B cell (primary cell): ENCODE measurements around the gene CDIP1. TPM values are rescaled to one million over a fixed set of nuclear protein-coding genes. Genes with fewer than 3 reads are reported as not detected.

ENCODE experiments used
- ATAC-seq: fragments of 200-7000 bp; cut with Tn5 transposase; one replicate; pipeline ENCODE4 v1.10.0; 2021; ENCODE audit warnings: low read depth, mild to moderate bottlenecking, moderate number of reproducible peaks, moderate library complexity
- CTCF ChIA-PET: fragments of 350-600 bp; sonication (Branson Sonifier 250); formaldehyde crosslinking; loops from one replicate; lab custom pipeline; 2021; ENCODE audit warnings: antibody characterized with exemption, inconsistent platforms; lab: Charles Lee
- POLR2A ChIA-PET: fragments of 350-600 bp; sonication (Branson Sonifier 250); formaldehyde crosslinking; loops from one replicate; lab custom pipeline; 2021; ENCODE audit warnings: antibody characterized with exemption; lab: Charles Lee
- DNase-seq: peaks from one replicate; pipeline ENCODE4 v3.0.0; 2013
- H2AFZ ChIP-seq: 2 replicates; pipeline ENCODE4 v1.6.1; 2012; ENCODE audit warnings: mild to moderate bottlenecking, low read depth, low read length; ENCODE audit not compliant: insufficient read depth, poor library complexity, severe bottlenecking
- H3K27ac ChIP-seq, 2 donors: 1 replicate in 1 of 2; 2 replicates in 1 of 2; pipeline ENCODE4 v1.5.1; 2012 to 2013; ENCODE audit warnings: low read length in 2 of 2, mild to moderate bottlenecking in 2 of 2, moderate library complexity in 1 of 2
- H3K27me3 ChIP-seq, 4 experiments: fragments of 200-600 bp in 1 of 4; sonication (generic) in 1 of 4; replicated peaks in 1 of 4; 1 replicate in 2 of 4; 2 replicates in 2 of 4; pipeline versions ENCODE4 v1.6.1 to v1.7.0; 2013 to 2016; ENCODE audit warnings: low read length in 3 of 4, mild to moderate bottlenecking in 2 of 4, mixed read lengths in 1 of 4, moderate library complexity in 1 of 4; ENCODE audit not compliant: insufficient read depth in 4 of 4, control insufficient read depth in 3 of 4; ENCODE audit errors: control extremely low read depth in 1 of 4
- H3K36me3 ChIP-seq, 2 experiments: replicated peaks in 1 of 2; 1 replicate in 1 of 2; 2 replicates in 1 of 2; pipeline versions ENCODE4 v1.6.1 to v1.7.1; 2013; ENCODE audit warnings: low read length in 1 of 2; ENCODE audit not compliant: insufficient read depth in 2 of 2, control insufficient read depth in 1 of 2; ENCODE audit errors: control extremely low read depth in 1 of 2, extremely low read depth in 1 of 2
- H3K4me1 ChIP-seq, 2 donors: fragments of 200-600 bp in 1 of 2; sonication (generic) in 1 of 2; 1 replicate in 1 of 2; 2 replicates in 1 of 2; pipeline versions ENCODE4 v1.5.1 to v1.6.1; 2013 to 2017; ENCODE audit warnings: low read length in 2 of 2; ENCODE audit not compliant: control insufficient read depth in 2 of 2, insufficient read depth in 2 of 2
- H3K4me2 ChIP-seq: replicated peaks from 2 replicates; pipeline ENCODE3; 2012; ENCODE audit warnings: mild to moderate bottlenecking, low read depth, low read length; ENCODE audit not compliant: poor library complexity, severe bottlenecking
- H3K4me3 ChIP-seq, 5 experiments: fragments of 200-600 bp in 1 of 5; sonication (generic) in 1 of 5; 1 replicate in 3 of 5; 2 replicates in 2 of 5; pipeline versions ENCODE4 v1.5.1 to v1.7.0; 2011 to 2016; ENCODE audit warnings: low read length in 4 of 5, mild to moderate bottlenecking in 4 of 5, low read depth in 2 of 5, control low read depth in 1 of 5, moderate library complexity in 1 of 5; ENCODE audit not compliant: insufficient read depth in 1 of 5; ENCODE audit errors: control extremely low read depth in 1 of 5, extremely low read depth in 1 of 5
- H3K79me2 ChIP-seq: fragments of 200-600 bp; sonication (generic); one replicate; pipeline ENCODE4 v1.6.0; 2016; ENCODE audit warnings: low read length; ENCODE audit not compliant: control insufficient read depth, insufficient read depth
- H3K9ac ChIP-seq: fragments of 200-600 bp; sonication (generic); 2 replicates; pipeline ENCODE4 v1.6.1; 2017; ENCODE audit warnings: mild to moderate bottlenecking, low read length, moderate library complexity
- H3K9me3 ChIP-seq, 3 donors: one replicate each; pipeline versions ENCODE4 v1.6.1 to v1.7.1; 2013; ENCODE audit warnings: low read length in 2 of 3; ENCODE audit not compliant: control insufficient read depth in 2 of 3, insufficient read depth in 1 of 3; ENCODE audit errors: control extremely low read depth in 1 of 3
- H4K20me1 ChIP-seq: 2 replicates; pipeline ENCODE4 v1.6.0; 2012; ENCODE audit warnings: mild to moderate bottlenecking, low read length; ENCODE audit not compliant: insufficient read depth, control insufficient read depth, poor library complexity, severe bottlenecking
- H3K27ac Mint-ChIP-seq: one replicate; pipeline ENCODE4 v1.8.0; 2021; ENCODE audit warnings: mixed read lengths
- H3K27me3 Mint-ChIP-seq: one replicate; pipeline ENCODE4 v1.8.0; 2021; ENCODE audit warnings: mixed read lengths
- H3K4me1 Mint-ChIP-seq: one replicate; pipeline ENCODE4 v1.8.0; 2021; ENCODE audit warnings: mixed read lengths
- H3K4me3 Mint-ChIP-seq: one replicate; pipeline ENCODE4 v1.8.0; 2021; ENCODE audit warnings: mixed read lengths
- H3K9me3 Mint-ChIP-seq: one replicate; pipeline ENCODE4 v1.8.0; 2022; ENCODE audit warnings: mixed read lengths; ENCODE audit not compliant: insufficient read depth
- EZH2 ChIP-seq: IDR thresholded peaks from 2 replicates; pipeline ENCODE4 v1.6.1; 2012; ENCODE audit warnings: borderline replicate concordance, low read depth, mild to moderate bottlenecking, moderate library complexity, low read length; ENCODE audit not compliant: insufficient read depth, poor library complexity, severe bottlenecking
- WGBS: methylation state at CpG from one replicate; pipeline ENCODE4 v1.1.5; 2013; ENCODE audit warnings: missing lambda C conversion rate; ENCODE audit not compliant: insufficient coverage; 5-methylcytosine and 5-hydroxymethylcytosine counted together
- intact Hi-C: fragments of 100-400 bp; cut with micrococcal nuclease; formaldehyde crosslinking; loops from one replicate; pipeline ENCODE4 v1.10.0; 2022
- polyA plus RNA-seq: library from polyadenylated mRNA; depleted of rRNA; stranded (reverse); fragments of >200 nt; gene quantifications from 2 replicates; pipeline ENCODE4 v1.2.3, GENCODE V29; 2012
- total RNA-seq, 2 donors: library from RNA; stranded (reverse); fragments of 120-200 nt in 1 of 2; gene quantifications; 1 replicate in 1 of 2; 2 replicates in 1 of 2; pipeline versions ENCODE4 v1.2.3 to v1.2.4, GENCODE V29; 2013 to 2022
- TF ChIP-seq, protein P1 (sequence below): fragments of 200-600 bp; IDR thresholded peaks from one replicate; pipeline ENCODE4 v1.8.0; 2022; ENCODE audit warnings: antibody characterized with exemption, mild to moderate bottlenecking

CDIP1 gene
- total and polyA plus RNA-seq, 2 donors (not counting 1 experiment from before 2014, with no cell fraction given) = 12.8 to 20.3 TPM

- DNase-seq (no peak), ATAC-seq (no peak)
- peaks cover 7 to 13% of the 10 kb centered on the region in 2 donors for H3K4me1 ChIP-seq
- TF ChIP-seq, protein P1, sequence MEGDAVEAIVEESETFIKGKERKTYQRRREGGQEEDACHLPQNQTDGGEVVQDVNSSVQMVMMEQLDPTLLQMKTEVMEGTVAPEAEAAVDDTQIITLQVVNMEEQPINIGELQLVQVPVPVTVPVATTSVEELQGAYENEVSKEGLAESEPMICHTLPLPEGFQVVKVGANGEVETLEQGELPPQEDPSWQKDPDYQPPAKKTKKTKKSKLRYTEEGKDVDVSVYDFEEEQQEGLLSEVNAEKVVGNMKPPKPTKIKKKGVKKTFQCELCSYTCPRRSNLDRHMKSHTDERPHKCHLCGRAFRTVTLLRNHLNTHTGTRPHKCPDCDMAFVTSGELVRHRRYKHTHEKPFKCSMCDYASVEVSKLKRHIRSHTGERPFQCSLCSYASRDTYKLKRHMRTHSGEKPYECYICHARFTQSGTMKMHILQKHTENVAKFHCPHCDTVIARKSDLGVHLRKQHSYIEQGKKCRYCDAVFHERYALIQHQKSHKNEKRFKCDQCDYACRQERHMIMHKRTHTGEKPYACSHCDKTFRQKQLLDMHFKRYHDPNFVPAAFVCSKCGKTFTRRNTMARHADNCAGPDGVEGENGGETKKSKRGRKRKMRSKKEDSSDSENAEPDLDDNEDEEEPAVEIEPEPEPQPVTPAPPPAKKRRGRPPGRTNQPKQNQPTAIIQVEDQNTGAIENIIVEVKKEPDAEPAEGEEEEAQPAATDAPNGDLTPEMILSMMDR = no peak
- no peak for TF ChIP-seq EZH2
- peaks cover 50% of the 10 kb centered on the region for H3K79me2 ChIP-seq
- H3K4me3 Mint-ChIP-seq = peak overlapping the region; percentile 74
- no peak overlapping the region for H3K9ac ChIP-seq
- H4K20me1 ChIP-seq = no peaks in the 10 kb centered on the region
- ChIA-PET POLR2A (no interaction called here), CTCF (interaction anchor here (1.0 to 1.3 kb wide), 4 partner anchors 11 to 49 kb away, joined by 3 to 4 read pairs (median 4); no protein-coding TSS in a partner anchor)
- peaks cover 0 to 15% (median 9%) of the 10 kb centered on the region in 3 donors for H3K9me3 ChIP-seq
- H3K27me3 Mint-ChIP-seq = no peaks in the 10 kb centered on the region
- intact Hi-C loops = loop anchor here (5.0 kb wide), 1 partner anchor 229 kb away; no protein-coding TSS in a partner anchor
- no peak overlapping the region for H3K27ac ChIP-seq
- H3K4me3 ChIP-seq = no peak overlapping the region
- no peak overlapping the region for H3K4me2 ChIP-seq
- H2AFZ ChIP-seq = no peak overlapping the region
- no peak overlapping the region for H3K27ac Mint-ChIP-seq
- H3K9me3 Mint-ChIP-seq = no peaks in the 10 kb centered on the region
- 99% methylated on average over 7 of the region's 15 CpGs for WGBS
- peaks cover 14% of the 10 kb centered on the region for H3K4me1 Mint-ChIP-seq
- no peaks in the 10 kb centered on the region for H3K27me3 ChIP-seq
- peaks cover 0 to 5% of the 10 kb centered on the region in 2 experiments for H3K36me3 ChIP-seq
Observed at GRCh38 chr16:4536391-4537106, 2.0 kb downstream of the CDIP1 start.

DNA sequence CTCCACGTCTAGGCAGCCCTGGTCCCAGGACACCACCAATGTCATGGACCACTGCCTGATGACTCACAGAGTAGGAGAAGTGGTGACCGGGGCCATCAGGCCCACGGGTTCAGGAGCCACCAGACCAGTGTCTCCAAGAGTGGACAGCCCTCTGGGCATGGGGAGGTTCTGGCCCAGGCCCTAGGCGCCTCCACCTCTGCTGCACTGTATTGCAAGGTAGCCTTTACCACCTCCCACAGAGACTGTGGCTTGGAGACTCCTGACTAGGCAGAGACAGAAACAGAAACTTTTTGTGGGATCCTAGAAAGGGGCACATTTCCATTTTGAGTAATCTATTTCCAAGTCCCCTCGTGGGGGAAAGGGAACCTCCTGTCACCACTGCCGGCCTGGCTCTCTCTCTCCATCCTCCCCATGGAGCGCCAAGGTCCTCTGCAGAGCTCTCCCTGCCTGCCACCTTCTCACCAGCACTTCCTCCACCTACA lies 2.9 kb downstream of the CDIP1 start:
- CTCF ChIA-PET = interaction anchor here (1.0 to 1.3 kb wide), 3 partner anchors 12 to 50 kb away, joined by 3 to 4 read pairs (median 4); no protein-coding TSS in a partner anchor
- Histone ChIP-seq H3K79me2 (peaks cover 53% of the 10 kb centered on the region), H3K4me1 (peaks cover 7 to 13% of the 10 kb centered on the region in 2 donors), H3K36me3 (peaks cover 0 to 5% of the 10 kb centered on the region in 2 experiments), H3K27me3 (no peaks in the 10 kb centered on the region), H3K4me2 (no peak overlapping the region), H2AFZ (no peak overlapping the region), H3K9ac (no peak overlapping the region), H3K27ac (no peak overlapping the region), H3K4me3 (no peak overlapping the region), H3K9me3 (peaks cover 0 to 15% (median 9%) of the 10 kb centered on the region in 3 donors), H4K20me1 (no peaks in the 10 kb centered on the region)
- no peak for DNase-seq
- Mint-ChIP-seq H3K27me3 (no peaks in the 10 kb centered on the region), H3K4me1 (peaks cover 14% of the 10 kb centered on the region), H3K4me3 (no peak overlapping the region), H3K27ac (no peak overlapping the region), H3K9me3 (no peaks in the 10 kb centered on the region)
- POLR2A ChIA-PET = no interaction called here
- WGBS = 76% methylated on average over 6 of the region's 7 CpGs
- TF ChIP-seq, protein P1 = no peak
- TF ChIP-seq EZH2 = no peak
- ATAC-seq = no peak
- intact Hi-C loops = loop anchor here (5.0 kb wide), 1 partner anchor 228 kb away; no protein-coding TSS in a partner anchor
